Measurements from ENCODE around the gene EOMES.

The EOMES gene

DNA sequence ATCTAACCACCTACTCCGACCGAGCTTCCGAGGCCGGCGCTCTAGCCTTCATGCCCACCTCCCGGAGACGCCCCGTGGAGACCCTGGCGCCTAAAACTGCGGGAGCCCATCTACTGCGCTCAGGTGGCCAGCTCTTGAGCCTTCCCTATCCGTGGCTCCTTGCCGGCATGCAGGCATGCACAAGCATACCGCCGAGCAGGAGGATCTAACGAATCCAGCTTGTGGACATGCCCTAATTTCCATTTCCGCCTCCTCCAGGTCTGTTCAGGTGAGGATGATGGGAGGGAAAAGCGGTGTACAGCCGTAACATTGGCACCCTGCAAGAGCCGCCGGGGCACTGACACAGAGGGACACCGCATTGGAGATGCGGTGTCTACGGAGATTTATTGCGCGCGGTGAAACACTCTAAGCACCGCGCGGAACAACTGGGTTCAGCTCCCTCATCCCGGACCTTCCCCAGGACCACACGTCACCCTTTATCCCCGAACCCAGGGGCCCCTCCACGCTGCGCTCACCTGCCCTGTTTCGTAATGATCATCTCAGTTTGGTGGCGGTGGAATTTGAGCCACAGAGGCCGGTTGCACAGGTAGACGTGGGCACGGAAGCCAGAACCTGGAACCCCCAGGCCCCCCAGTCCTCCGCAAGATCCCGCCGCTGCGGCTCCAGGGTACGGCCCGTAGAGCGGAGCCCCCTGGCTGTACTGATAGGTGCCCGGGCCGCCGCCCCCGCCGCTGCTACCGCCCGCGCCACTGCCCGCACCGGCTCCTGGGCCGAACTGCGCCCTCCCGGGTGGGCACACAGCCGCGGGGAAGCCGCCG is 1.0 kb downstream of the EOMES start:
- DNase-seq (ENCODE audit: low read depth), result no peak

DNA sequence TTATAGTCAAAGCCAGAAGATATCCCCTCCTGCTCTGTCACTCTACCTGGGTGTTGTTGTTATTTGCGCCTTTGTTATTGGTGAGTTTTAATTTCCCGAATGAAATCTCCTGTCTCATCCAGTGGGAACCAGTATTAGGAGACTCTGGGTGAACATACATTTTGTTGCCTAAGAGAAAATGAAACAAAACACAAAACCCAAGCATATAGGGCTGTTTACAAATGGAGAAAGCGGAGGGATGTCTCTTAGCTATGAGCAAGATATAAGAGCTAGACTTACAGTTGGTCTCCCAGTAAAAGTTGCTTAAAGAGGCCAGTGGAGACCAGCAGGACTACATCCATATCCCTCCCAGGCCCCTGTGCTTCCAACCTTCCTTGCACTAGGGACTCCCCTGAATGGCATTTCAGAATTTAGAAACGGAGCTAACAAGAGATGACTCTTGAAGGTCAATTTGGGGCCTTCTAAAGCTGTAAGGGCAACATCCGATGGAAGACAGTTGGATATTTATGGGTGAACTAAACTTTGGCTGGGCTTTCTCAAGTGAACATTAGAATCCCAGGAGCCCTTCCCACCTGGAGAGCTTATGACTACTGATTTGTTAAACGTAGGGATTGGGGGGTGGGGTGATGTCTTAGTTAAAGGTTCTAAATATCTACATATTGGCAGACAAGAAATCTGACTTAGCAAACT is 2.7 kb downstream of the EOMES start:
- DNase-seq (ENCODE audit: low read depth), result no peak

DNA sequence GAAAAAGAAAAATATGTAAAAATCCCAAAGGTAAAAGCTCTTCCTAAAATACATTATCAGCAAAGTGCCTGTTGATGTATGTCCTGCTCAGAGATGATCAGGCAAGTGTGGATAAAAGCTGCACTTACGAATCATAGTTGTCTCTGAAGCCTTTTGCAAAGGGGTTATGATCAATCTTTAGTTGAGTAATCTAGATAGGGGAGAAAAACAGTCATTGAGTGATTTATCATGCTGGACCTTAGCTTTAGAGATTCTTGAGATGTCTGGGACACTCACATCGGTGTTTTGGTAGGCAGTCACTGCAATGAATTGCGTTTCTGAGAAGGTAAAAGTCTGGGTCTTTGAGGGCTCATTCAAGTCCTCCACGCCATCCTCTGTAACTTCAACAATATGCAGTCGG is 3.7 kb downstream of the EOMES start:
- DNase-seq (ENCODE audit: low read depth), result no peak

DNA sequence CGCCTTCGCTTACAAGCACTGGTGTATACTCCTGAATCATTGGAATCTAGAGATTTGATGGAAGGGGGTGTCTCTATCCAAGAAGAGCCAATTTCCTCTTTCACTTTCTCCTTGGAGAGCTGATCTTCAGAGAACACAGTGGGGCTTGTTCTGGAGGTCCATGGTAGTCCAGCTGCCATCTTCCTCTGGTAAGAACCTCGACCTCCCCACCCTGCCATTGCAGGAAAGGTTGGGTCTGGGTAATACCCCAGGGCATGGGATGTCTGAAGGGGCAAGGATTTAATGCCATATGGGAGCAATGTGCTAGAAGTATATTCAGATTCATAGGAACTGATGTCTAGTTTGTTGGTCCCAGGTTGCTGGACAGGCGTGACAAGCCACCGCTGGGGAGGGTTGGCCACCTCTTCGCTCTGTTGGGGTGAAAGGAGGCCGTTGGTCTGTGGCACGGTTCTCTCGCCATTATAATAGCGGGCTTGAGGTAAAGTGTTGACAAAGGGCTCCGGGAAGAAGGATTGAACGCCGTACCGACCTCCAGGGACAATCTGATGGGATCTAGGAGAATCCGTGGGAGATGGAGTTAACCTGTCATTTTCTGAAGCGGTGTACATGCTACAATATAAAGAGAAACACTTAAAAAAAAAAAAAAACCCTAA is 4.8 kb downstream of the EOMES start:
- no peak for DNase-seq (ENCODE audit: low read depth)

DNA sequence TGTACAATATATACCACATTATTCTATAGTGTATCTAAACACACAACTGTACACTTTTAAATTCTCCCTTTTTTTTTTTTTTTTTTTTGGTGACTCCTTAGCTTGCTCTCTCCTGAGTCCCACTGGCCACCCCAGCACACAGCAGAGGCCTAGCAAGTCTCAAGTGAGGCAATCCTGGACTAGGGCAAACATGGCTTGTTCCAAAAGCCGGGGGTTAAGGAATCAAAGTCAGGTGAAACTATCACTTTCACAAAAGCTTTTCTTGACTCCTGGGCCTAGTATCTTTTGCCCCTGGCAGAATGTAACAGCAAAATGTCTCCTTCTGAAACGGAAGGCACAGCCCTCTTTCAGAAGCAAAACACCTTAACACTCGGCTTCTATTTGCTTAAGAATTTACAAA is 5.8 kb downstream of the EOMES start:
- no peak for DNase-seq (ENCODE audit: low read depth)

DNA sequence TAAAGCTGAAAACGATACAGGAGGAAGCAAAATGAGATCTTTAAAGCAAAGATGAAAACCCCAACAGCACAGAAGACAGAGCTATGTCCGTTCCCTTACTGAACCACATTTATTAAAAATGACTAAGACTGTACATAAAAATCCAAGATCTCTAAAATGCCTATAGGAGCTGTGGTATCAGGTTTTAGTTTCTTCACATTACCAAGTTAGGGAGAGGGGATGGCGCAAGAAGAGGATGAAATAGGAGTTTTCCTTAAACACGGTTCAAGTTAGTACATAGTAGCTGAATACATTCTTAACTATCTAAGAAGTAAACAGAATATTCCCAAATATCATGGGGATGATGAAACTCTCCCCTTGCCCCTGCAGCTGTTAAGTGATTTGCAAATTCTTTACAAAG is 6.3 kb downstream of the EOMES start:
- no peak for DNase-seq (ENCODE audit: low read depth)

DNA sequence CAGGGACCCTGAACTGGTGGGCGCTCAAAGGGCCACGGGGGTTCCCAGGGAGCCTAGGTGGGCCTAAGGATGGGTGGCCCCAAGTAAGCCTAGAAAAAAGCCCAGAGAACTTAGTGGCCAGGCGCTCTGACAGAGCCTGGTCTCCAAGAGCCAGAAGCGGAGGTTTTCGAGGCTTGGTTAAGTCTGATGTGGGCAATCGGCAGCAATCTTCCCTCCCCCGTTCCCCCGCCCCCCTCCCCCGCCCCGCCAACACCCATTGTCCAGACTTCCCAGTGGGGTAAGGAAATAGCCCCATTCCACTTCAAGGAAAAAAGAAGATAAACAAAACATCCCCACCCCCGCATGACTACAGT is 6.7 kb downstream of the EOMES start:
- no peak for DNase-seq (ENCODE audit: low read depth)

DNA sequence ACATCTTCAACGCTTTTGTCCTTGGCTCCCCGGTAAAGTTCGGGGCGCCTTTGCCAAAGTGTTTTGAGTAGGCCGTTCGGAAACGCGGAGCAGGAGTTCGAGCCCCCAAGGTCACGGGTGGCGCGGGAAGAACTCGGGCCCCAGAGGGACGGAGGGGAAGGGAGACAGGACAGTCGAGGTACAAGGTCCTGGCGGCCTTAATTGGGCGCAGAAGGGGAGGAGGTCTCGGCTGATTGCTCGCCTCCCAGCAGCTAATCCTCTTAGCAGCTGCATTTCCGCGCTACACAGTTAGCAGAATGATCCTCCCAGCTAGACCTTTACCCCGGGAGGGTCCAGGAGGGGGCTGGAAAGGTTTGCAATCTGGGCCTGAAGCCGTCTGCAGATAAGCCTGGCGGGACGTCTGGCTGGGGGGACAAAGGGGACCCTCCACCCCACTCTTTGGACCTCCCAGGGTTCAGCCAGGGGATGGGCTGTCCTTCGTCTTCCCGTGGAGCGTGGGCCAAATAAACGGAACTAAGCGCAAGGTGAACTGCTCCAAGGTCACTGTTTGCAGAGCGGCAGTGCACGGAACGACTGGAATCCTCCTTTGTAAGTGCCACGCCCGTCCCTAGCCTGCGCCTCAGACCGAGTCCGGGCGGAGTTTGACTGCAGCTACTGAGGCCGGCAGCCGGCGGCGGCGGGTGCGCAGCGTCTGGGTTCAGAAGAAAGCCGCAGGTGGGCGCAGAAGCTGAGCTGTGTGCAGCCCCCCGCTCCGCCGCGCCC is 7.2 kb downstream of the EOMES start:
- no peak for DNase-seq (ENCODE audit: low read depth)

DNA sequence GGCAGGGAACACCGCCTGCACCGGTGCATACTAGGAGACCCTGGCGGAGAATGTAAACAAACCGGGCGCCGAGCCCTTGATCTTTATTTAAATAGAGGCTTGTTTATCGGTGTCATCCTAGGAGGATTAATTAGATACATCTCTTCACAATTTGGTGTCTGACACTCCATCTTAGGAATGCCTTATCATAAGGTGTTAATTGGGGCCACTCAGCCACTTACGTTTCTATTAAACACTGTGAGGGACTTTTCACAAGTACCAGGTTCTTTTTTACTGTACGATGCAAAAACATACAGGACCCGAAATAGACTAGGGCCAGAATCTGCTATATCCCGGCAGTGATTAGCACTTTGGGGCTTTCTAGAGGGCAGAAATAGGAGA is 8.0 kb downstream of the EOMES start:
- DNase-seq (ENCODE audit: low read depth), result no peak

DNA sequence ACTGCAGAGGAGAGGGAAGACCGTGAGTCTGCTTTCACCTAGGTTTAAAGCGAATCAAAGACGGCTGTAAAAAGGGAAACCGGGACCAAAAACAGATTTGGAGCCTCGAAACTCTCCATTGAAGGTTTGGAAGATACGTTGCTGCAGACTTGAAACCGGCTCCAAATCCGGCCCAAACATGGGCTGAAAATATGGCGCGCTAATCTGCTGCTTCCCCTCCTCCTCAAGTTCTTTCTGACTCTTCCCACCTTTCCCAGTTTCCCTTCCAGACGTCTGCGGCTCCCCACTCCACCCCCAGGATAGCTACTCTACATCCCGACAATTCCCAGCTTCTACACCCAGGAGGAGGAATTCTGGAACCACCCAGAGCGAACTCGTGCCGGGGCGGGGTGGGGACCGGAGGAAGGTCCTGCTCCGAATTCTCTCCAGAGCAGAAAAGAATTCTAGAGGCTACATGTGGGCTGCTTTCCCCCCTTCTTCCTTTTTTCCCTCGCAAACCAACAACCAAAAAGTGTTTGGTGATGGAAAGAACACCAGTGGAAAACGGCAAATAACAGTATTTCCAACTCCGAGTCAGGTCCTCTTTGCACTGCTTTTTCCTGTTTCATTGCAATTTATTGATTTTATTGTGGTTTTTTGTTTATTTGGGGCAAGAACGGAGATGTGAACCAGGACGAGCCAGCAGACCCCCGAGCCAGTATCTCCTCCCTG is 8.5 kb downstream of the EOMES start:
- no peak for DNase-seq (ENCODE audit: low read depth)

DNA sequence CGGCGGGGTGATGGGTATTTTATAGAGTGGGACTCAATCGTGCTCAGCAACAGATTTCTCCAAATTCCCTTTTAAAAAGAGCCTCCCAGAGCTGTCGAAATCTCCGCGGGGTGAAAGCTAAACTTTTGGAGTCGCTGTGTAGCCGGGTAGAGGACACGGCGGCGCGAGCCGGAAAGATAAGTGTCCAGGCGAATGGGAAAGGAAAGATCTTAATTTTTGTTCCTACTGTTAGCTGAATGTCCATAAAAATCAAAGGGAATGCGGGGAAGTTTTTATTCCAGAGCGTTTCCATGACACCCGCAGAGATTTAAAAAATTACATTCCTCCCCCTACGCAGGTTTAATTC is 9.1 kb downstream of the EOMES start:
- DNase-seq (ENCODE audit: low read depth), result no peak

DNA sequence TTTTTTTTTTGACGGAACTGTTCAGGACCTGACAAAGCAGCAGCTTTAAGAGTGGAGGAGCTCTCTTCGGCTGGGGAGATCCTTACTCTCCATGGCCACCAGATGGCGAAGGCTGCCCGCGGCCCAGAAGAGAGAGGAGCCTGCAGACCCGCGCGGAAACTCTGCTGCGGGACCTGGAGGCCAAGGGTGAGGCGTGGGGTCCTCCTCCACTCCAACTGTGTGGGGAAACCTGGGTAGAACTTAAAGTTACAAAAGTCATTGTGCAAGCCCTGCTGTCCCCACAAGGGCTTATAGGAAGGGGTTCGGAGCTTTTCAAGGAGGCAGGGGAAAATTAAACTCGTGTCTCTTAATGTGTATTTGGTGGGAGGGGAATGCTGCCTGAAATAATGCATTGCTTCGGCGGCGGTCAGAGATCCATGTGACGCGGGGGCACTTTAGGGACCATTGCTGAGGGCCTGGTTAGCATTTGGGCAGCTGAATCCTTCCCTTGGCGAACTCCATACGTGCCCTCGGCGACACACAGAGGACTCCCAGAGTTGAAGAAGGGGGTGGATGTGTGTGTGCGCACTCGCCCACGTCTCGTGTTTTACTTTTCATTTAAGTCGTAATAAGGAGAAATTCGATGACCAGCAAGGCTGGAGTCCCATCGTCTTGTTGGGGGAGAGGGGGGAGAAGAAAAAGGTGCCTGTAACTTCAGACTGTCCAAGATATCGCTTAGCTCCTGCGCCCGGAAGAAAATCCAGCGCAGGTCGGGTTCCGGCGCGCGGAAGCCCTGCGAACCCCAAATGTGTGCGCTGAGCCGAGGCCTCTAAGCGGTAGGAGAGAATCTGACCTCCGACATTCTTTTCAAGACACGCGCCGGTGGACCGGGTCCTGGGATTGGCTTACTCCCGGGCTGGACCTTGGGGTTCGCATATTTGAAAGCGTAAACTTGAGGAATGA is 9.7 kb downstream of the EOMES start:
- DNase-seq (ENCODE audit: low read depth), result peak; percentile 66

DNA sequence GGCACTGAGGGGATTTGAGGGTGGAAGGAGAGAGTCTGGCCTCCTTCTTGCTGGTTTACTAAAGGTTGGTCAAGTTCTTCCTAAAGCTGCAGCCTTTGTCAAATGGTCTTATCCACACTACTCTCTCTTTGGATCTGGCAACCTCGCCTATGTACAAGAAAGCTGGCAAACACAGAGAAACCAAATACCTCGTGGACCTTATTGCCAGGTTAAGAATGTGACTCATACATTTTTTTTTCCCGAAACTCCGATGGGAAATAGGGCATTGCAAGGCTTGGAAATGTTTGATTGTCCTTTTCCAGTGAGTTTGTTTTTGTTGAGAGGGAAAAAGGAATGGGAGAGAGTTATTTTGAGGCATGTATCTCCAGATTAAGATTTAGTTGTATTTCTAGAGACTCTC is 13.9 kb downstream of the EOMES start:
- DNase-seq (ENCODE audit: low read depth), result no peak

DNA sequence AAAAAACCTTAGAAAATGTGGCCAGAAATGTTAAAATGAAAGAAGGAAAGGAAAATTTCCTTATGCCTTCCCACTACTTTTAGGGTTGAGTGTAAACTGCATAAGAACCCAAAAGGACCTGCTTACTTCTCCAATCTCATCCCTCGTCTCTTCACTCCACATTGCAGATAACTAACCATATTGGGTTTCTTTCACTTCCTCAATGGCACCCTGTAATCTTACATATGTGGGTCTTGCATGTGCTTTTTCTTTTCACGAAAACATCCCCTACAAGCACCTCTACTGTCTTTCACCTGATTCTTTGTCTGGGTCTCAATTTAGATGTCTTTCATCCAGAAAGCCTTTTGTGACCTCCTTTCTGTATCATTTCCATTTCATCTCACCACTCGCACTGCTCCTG is 23.1 kb downstream of the EOMES start:
- DNase-seq (ENCODE audit: low read depth), result no peak

DNA sequence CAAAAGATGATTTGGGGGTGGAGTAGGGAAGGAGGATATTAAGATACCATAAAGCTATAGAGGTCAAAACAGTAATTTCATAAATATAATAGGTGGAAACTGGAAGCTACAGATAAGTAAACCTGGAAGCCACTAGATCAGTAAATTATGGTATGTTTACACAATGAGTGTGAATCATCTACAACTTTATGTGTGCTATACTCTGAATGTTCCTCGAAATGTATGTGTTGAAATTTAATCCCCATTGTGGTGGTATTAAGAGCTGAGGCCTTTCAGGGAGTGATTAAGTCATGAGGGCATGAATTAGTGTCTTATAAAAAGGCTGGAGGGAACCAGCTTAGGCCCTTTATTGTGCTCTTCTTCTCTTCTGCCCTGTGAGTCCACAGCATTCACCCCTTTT is 25.2 kb downstream of the EOMES start:
- DNase-seq (ENCODE audit: low read depth), result no peak

DNA sequence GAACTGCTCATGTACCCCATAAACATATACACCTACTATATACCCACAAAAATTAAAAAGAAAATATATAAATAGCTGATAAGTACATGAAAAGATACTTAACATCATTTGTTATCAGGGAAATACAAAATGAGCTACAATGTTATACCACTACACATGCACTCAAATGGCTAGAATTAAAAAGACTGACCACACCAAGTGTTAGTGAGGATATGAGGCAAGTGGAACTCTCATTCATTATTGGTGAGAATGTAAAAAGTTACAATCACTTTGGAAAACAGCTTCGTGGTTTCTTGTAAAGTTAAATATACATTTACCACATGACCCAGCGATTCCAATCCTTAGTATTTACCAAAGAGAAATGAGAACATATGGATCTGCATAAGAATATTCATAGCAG is 26.5 kb downstream of the EOMES start:
- no peak for DNase-seq (ENCODE audit: low read depth)

DNA sequence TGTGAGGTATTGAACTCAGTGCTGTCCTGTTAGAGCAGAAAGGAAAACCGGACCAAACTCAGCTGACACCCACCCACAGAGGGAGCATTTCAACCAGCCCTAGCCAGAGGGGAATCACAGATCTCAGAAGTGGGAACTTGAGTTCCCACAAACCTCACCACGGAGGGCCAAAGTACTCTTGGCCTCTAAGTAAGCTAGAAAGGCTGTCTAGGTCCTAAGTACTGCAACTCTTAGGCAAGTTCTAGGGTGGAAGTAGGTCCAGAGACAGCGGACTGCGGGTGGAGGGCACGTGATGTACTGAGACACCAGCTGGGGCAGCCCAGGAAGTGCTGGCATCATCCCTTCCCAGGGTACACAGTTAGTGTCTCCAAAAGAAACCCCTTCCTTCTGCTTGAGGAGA is 34.1 kb downstream of the EOMES start:
- no peak for DNase-seq (ENCODE audit: low read depth)

DNA sequence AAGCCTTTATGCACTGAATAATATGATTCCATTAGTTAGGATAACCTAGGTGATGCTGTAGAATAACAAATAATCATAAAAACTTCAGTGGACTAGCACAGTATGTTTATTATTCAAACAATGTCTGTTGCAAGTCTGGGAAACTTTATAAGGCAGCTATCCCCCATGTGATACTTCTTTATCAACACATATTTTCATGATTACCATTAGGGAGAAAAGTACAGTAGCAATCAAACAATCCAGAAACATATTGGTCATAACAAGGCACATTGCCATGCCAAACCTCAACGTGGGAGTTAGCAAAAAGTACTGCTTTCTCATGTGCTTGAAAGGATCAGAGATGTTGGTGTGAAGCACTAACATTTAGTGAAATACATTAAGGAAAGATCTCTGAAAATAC is 35.5 kb downstream of the EOMES start:
- no peak for DNase-seq (ENCODE audit: low read depth)

DNA sequence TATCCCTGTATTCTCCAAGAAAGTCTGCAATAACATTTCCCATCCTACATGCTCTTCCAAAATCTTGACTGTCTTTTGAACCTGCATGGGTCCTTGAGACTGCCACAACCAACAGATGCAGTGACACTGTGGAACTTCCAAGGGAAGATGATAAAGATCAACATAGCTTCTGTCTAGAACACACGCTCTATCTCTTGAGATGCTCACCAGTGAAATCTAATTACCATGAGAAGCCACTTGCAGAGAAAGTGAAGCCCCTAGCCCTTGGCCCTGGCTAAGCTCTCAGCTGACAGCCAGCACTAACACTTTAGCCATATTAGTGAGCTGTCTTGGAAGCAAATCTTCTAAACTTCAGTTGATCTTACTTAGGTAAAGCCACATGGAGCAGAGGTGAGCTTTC is 36.6 kb downstream of the EOMES start:
- DNase-seq (ENCODE audit: low read depth), result no peak

DNA sequence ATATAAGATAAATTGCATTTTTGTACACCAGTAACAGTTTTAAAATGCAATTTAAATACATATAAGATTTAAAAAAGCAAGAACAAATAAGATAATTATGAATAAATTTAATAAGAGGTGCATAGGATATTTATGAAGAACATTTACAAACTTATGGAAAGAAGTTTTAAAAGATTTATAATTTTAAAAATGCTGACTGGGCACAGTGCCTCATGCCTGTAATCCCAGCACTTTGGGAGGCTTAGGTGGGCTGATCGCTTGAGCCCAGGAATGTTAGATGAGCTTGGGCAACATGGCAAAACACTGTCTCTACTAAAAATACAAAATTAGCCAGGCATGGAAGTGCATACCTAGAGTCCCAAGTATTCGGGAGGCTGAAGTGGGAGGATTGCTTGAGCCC is 37.8 kb downstream of the EOMES start:
- DNase-seq (ENCODE audit: low read depth), result no peak

DNA sequence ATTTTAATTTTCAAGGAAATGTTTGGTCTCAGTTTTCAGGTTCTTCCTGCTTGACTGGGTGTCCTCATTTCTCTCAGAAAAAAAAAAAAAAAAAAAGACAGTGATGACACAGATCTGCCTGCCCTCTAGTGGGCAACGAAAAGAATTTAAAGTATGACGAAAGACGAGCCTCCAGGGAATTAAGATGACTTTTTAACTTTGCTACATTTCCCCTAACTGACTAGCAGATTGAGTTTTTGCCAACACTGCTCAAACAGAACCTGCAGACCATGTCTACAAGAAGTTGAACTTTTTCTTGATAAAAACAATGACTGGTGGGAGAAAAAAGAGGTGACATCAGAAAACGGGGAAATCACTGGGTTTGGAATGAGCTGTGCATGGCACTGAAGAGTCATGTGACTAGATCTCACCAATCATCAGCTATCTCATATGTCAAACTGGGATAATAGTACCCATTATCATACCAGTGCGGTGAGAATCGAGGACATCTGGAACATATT is 40.8 kb downstream of the EOMES start:
- peak; percentile 15 for DNase-seq (ENCODE audit: low read depth)

Measured in stimulated activated CD8-positive, alpha-beta memory T cell treated with anti-CD3 and anti-CD28 coated beads, Interleukin-12 subunit alpha, Interleukin-12 subunit beta, amount 100 ng/mL, for 1 hour (primary cell).